Lower lobe of right lung (tissue), 2 donors: Measurements from ENCODE around the gene NME3. TPM values are rescaled to one million over a fixed set of nuclear protein-coding genes. Genes with fewer than 3 reads are reported as not detected.

ENCODE experiments used
- ATAC-seq, 2 donors: fragments of 200-7000 bp; cut with Tn5 transposase; one replicate each; pipeline ENCODE4 v1.9.1; 2020 to 2022; ENCODE audit warnings: mild to moderate bottlenecking in 2 of 2, moderate library complexity in 2 of 2
- DNase-seq: peaks from one replicate; pipeline ENCODE4 v3.0.0-alpha.2; 2020
- H3K27ac ChIP-seq: fragments of 200-600 bp; one replicate; pipeline ENCODE4 v1.8.0; 2022
- H3K27me3 ChIP-seq: fragments of 200-600 bp; one replicate; pipeline ENCODE4 v1.8.0; 2022; ENCODE audit warnings: low read depth
- H3K36me3 ChIP-seq: fragments of 200-600 bp; one replicate; pipeline ENCODE4 v1.8.0; 2022; ENCODE audit warnings: mild to moderate bottlenecking
- H3K4me1 ChIP-seq: fragments of 200-600 bp; one replicate; pipeline ENCODE4 v1.8.0; 2022
- H3K4me3 ChIP-seq: fragments of 200-600 bp; one replicate; pipeline ENCODE4 v1.8.0; 2022; ENCODE audit warnings: mild to moderate bottlenecking
- H3K9me3 ChIP-seq: fragments of 200-600 bp; one replicate; pipeline ENCODE4 v1.8.0; 2022
- CTCF ChIP-seq: fragments of 200-600 bp; IDR thresholded peaks from one replicate; pipeline ENCODE4 v1.8.0; 2022; ENCODE audit warnings: antibody characterized with exemption, mild to moderate bottlenecking
- intact Hi-C: fragments of 100-400 bp; cut with DNase I; formaldehyde crosslinking; loops from one replicate; pipeline ENCODE4 v1.11.0; 2022
- total RNA-seq: library from RNA; stranded (reverse); fragmentation: NEBNext Ultra II Directional; extraction: Animal tissue kit (Norgen Biotek cat#: 25700); gene quantifications from one replicate; pipeline ENCODE4 v1.2.1, GENCODE V29; 2021
- donor health status: DM: no; HTN: yes; CAD: no; lungs with severe emphysema.

Gene NME3
- total RNA-seq, 1 donor from 2014 or later: 56.5 TPM

GRCh38 chr16:1779234-1779701, 7.9 kb upstream of the NME3 start:
- DNase-seq (no peak), ATAC-seq (no peak)
- Histone ChIP-seq H3K27me3 (no peaks in the 10 kb centered on the region), H3K9me3 (no peaks in the 10 kb centered on the region), H3K4me3 (no peak overlapping the region), H3K4me1 (peaks cover 38% of the 10 kb centered on the region), H3K27ac (no peak overlapping the region), H3K36me3 (peaks cover 55% of the 10 kb centered on the region)
- intact Hi-C loops: no loop called here
- TF ChIP-seq CTCF: no peak

GRCh38 chr16:1778200-1779179, 7.1 kb upstream of the NME3 start:
- peaks cover 55% of the 10 kb centered on the region for H3K36me3 ChIP-seq
- H3K4me1 ChIP-seq: peaks cover 38% of the 10 kb centered on the region
- ATAC-seq (no peak), DNase-seq (no peak)
- TF ChIP-seq CTCF: no peak
- H3K27ac ChIP-seq: no peak overlapping the region
- no peaks in the 10 kb centered on the region for H3K27me3 ChIP-seq
- intact Hi-C loops: no loop called here
- no peak overlapping the region for H3K4me3 ChIP-seq
- no peaks in the 10 kb centered on the region for H3K9me3 ChIP-seq

GRCh38 chr16:1777375-1778199, 6.2 kb upstream of the NME3 start:
- H3K36me3 ChIP-seq: peaks cover 55% of the 10 kb centered on the region

GRCh38 chr16:1776991-1777374, 5.6 kb upstream of the NME3 start:
- no peak for ATAC-seq

More at GRCh38 chr16:1777375-1778199, 6.2 kb upstream of the NME3 start:
- H3K4me1 ChIP-seq: peaks cover 36% of the 10 kb centered on the region
- no peaks in the 10 kb centered on the region for H3K9me3 ChIP-seq
- ATAC-seq (no peak), DNase-seq (no peak)
- no peak overlapping the region for H3K4me3 ChIP-seq
- no peak overlapping the region for H3K27ac ChIP-seq
- intact Hi-C loops: no loop called here
- TF ChIP-seq CTCF: no peak
- no peaks in the 10 kb centered on the region for H3K27me3 ChIP-seq

More at GRCh38 chr16:1776991-1777374, 5.6 kb upstream of the NME3 start:
- intact Hi-C loops: no loop called here
- no peaks in the 10 kb centered on the region for H3K9me3 ChIP-seq
- H3K36me3 ChIP-seq: peaks cover 55% of the 10 kb centered on the region
- no peak overlapping the region for H3K4me3 ChIP-seq
- DNase-seq: no peak
- no peaks in the 10 kb centered on the region for H3K27me3 ChIP-seq
- peaks cover 40% of the 10 kb centered on the region for H3K4me1 ChIP-seq
- no peak for TF ChIP-seq CTCF
- H3K27ac ChIP-seq: no peak overlapping the region
